Retinal pigment epithelial cell (primary cell): ENCODE data around the gene EQTN.

ENCODE experiments used
- DNase-seq: peaks from one replicate; pipeline ENCODE4 v3.0.0-alpha.2; 2010; ENCODE audit warnings: low read depth
- H3K4me3 ChIP-seq: 2 replicates; pipeline ENCODE4 v1.5.1; 2011; ENCODE audit warnings: mild to moderate bottlenecking, low read length, control low read depth, moderate library complexity
- TF ChIP-seq, protein P1 (sequence below): conservative IDR thresholded peaks from 2 replicates; pipeline ENCODE4 v1.5.1; 2011; ENCODE audit warnings: low read depth, low read length, control low read depth, inconsistent platforms

The EQTN gene

DNA sequence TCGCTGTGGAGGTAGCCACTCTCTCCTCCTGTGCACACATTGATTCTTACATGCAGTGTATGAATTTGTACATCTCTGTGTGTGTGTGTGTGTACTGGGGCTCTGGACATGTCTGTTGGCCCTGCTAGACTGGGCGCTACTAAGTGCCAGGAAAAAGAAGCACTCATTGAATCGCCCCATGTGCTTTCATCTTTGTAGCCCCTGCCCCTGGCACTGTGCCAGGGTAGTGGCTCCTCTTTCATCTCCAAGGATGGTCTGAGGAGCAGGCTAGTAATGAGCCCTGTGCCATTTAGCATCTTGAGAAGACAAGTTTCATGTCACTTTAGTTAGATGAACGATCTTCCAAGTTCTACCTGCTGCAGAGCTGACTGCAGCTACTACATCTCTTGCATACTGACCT is 34.4 kb upstream of the EQTN start:
- TF ChIP-seq, protein P1, sequence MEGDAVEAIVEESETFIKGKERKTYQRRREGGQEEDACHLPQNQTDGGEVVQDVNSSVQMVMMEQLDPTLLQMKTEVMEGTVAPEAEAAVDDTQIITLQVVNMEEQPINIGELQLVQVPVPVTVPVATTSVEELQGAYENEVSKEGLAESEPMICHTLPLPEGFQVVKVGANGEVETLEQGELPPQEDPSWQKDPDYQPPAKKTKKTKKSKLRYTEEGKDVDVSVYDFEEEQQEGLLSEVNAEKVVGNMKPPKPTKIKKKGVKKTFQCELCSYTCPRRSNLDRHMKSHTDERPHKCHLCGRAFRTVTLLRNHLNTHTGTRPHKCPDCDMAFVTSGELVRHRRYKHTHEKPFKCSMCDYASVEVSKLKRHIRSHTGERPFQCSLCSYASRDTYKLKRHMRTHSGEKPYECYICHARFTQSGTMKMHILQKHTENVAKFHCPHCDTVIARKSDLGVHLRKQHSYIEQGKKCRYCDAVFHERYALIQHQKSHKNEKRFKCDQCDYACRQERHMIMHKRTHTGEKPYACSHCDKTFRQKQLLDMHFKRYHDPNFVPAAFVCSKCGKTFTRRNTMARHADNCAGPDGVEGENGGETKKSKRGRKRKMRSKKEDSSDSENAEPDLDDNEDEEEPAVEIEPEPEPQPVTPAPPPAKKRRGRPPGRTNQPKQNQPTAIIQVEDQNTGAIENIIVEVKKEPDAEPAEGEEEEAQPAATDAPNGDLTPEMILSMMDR, result no peak
- no peak overlapping the region for H3K4me3 ChIP-seq
- no peak for DNase-seq

DNA sequence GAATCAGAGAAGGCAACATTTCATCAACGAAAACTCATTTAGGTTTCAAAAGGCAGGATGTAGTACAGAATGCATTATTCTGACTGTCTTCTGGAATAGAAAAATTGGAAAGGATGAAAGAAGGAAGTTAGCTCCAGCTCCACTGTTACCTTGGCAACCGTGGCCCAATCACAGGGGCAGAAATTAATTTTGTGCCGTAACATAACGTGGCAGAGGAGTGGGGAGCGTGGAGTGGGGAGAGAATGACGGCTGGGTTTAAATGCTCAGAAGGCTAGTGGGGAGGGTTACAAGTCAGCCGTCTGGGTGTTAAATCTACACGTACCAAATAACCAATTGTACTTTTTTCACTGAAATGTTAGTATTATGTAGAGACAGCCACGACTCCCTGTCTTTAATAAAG is 32.3 kb upstream of the EQTN start:
- H3K4me3 ChIP-seq, result no peak overlapping the region
- DNase-seq, result no peak
- TF ChIP-seq, protein P1, result no peak

DNA sequence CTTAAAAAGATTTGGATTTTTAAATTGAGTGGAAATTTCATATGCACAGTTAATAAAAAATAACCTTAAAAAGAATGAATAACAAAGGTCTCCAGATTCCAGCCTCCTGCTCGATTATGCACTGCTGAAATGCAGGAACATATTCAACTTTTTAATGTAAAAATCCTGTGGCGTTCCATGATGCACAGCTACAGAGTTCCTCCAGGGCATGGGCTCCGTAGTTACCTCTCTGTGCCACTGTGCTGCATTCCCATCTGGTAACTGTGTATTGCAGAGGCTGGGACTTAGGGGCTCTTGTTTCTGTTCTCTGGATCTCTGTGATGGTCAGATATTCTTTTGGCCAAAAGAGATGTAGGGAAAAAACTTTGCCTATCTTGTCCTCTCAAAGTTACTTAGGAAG is 31.5 kb upstream of the EQTN start:
- H3K4me3 ChIP-seq, result no peak overlapping the region
- TF ChIP-seq, protein P1, result no peak
- DNase-seq, result no peak

DNA sequence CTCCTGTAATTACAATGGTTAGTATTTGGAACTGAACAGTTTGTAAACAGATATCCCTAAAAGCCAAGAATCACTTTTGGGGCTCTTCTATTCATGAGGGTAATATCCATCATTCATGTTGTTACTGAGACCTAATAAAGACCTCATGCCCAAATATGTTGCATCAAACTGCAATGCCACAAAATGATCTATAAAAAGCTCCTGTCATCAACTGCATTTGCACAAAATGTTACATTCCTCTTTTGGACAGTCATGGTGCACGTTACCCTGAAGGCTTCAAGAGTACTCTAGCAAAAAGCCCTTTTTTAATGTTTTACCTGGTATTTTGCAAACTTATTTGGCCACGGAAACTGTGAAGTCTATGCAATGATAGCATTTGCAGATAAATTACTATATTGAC is 14.2 kb upstream of the EQTN start:
- TF ChIP-seq, protein P1, result no peak
- DNase-seq, result no peak
- no peak overlapping the region for H3K4me3 ChIP-seq

DNA sequence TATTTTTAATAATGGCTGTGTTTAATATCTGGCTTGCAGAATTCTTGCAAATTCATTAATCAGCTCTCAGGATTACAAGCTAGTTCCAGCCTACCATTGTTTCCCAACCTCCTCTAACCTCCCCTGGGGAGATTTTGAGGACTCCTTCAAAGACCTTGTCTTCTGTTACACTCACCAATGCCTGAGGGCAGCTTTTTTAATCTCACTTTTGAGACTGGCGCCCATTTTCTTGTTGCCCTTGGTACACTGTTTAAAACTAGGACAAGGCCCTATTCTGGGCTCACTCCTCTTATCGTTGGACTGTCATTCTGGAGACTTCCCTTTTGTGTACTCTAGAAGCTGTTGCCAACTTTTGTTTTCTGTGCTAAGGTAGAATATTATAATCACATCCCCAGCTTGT is 13.6 kb upstream of the EQTN start:
- TF ChIP-seq, protein P1, result no peak
- no peak overlapping the region for H3K4me3 ChIP-seq
- DNase-seq, result no peak

DNA sequence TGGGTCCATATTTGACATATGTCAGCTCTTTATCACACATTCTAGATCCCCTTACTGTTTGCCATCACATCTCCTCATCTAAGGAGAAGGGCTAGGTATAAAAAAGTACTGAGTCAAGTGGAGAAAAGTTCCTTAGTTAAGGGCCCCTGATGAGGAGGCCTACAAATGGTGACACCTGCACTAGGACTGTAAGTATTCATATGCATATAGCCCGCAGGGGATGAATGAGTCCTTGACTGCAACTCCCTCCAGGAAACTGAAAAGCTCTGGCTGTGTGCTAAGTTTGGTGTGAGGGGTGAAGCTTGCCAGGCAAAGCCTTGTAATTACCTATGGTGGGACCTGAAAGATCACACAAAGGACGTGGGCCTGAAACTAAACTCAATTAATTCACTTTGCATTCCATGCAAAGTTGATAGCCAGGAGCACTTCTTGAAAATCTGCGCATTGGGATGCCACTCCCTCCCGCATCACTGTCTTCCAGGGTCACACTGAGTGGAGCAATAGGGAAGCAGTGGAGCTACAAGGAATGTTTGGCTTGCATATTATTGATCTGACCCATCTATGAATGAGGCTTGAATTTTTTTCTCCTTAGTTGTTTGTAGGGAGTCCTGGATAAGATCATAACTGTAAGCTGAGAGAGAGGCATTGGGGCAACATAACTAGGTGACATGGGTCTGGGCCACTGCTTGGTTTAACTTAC is 11.9 kb upstream of the EQTN start:
- H3K4me3 ChIP-seq, result no peak overlapping the region
- TF ChIP-seq, protein P1, result no peak
- no peak for DNase-seq

DNA sequence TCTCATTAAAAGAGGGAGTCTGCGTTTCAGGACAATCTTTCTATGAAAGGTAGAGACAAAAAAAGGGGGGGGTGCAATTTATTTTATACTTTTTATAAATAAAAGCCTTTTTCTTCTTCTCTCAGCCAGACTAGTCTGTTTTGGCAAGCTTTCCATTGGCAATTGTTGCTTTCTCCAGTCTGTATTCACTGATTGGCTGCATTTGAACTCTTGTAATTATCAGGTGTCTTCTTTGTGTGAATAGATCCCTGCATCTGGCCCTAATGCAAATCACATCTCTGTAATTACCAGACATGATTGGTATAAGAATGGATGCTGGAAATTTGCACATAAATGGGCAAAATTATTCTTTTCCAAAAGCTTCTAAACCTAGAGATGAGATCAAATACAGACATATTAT is 7.6 kb upstream of the EQTN start:
- TF ChIP-seq, protein P1, result no peak
- DNase-seq, result no peak
- no peak overlapping the region for H3K4me3 ChIP-seq
